ENCODE data around the gene COG8. TPM values are rescaled to one million over a fixed set of nuclear protein-coding genes. Genes with fewer than 3 reads are reported as not detected.

Gene COG8
- total RNA-seq, 4 donors from 2014 or later, result 29.5 to 52.0 (median 48.3) TPM

DNA sequence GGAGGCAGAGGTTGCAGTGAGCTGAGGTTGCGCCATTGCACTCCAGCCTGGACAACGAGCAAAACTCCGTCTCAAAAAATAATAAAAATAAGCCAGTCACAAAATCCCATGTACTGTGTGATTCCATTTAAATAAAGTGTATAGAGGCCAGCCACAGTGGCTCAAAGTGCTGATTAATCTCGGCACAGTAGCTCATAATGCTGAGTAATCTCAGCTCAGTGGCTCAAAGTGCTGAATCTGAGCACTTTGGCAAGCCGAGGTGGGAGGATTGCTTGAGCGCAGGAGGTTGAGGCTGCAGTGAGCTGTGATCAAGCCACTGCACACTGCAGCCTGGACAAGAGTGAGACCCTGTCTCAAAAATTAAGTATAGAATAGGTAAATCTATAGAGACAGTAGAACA is 7.3 kb upstream of the COG8 start:
- no peak for DNase-seq
- no peak overlapping the region for H3K4me3 ChIP-seq
- intact Hi-C loops (cut with DNase I; ENCODE audit: low total_unique reads) (no loop called here), in situ Hi-C loops (cut with MboI; ENCODE audit: low pct_ligation_motif_present in 1 of 4, low pct_unique_long_range_greater_than_20kb in 1 of 4, low sequenced_read_pairs in 3 of 4) (no loop called here)
- peaks cover 0 to 6% (median under 1%) of the 10 kb centered on the region in 4 donors for H3K36me3 ChIP-seq
- H3K27me3 ChIP-seq, result no peaks in the 10 kb centered on the region
- TF ChIP-seq POLR2A (IDR thresholded peaks at IDR 0.05), result no peak
- TF ChIP-seq, protein P1, sequence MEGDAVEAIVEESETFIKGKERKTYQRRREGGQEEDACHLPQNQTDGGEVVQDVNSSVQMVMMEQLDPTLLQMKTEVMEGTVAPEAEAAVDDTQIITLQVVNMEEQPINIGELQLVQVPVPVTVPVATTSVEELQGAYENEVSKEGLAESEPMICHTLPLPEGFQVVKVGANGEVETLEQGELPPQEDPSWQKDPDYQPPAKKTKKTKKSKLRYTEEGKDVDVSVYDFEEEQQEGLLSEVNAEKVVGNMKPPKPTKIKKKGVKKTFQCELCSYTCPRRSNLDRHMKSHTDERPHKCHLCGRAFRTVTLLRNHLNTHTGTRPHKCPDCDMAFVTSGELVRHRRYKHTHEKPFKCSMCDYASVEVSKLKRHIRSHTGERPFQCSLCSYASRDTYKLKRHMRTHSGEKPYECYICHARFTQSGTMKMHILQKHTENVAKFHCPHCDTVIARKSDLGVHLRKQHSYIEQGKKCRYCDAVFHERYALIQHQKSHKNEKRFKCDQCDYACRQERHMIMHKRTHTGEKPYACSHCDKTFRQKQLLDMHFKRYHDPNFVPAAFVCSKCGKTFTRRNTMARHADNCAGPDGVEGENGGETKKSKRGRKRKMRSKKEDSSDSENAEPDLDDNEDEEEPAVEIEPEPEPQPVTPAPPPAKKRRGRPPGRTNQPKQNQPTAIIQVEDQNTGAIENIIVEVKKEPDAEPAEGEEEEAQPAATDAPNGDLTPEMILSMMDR (IDR thresholded peaks at IDR 0.05), result no peak
- no peak for TF ChIP-seq EP300 (IDR thresholded peaks at IDR 0.05; ENCODE audit: low read depth)
- no peak for TF ChIP-seq POLR2AphosphoS5 (IDR thresholded peaks at IDR 0.05)
- no peaks in the 10 kb centered on the region for H3K9me3 ChIP-seq
- peaks cover 0 to 5% (median 2%) of the 10 kb centered on the region in 4 donors for H3K4me1 ChIP-seq
- WGBS, 2 donors (ENCODE audit: low coverage in 1 of 2), result 92% methylated on average over 6 of the region's 6 CpGs; no CpG with 5 or more reads in 1 of the 2 donors
- H3K27ac ChIP-seq, result no peak overlapping the region

DNA sequence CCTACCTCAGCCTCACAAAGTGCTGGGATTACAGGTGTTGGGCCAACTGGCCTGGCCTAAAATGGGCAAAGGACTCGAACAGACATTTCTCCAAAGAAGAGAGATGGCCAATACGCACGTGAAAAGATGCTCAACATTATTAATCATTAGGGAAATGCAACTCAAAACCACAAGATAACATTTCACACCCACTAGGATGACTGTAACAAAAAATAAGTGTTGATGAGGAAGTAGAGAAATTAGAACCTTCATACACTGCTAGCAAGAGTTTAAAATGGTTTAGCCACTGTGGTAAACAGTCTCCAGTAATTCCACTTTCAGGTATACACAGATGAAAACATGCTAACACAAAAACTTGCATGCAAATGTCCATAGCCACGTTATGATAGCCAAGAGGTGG is 6.6 kb upstream of the COG8 start:
- Histone ChIP-seq H3K27me3 (no peaks in the 10 kb centered on the region), H3K4me1 (peaks cover 2 to 3% (median 2%) of the 10 kb centered on the region in 4 donors), H3K27ac (no peak overlapping the region), H3K9me3 (no peaks in the 10 kb centered on the region), H3K4me3 (no peak overlapping the region), H3K36me3 (peaks cover 0 to 10% (median under 1%) of the 10 kb centered on the region in 4 donors)
- no peak for TF ChIP-seq EP300 (IDR thresholded peaks at IDR 0.05; ENCODE audit: low read depth)
- TF ChIP-seq, protein P1 (IDR thresholded peaks at IDR 0.05), result no peak
- no peak for TF ChIP-seq POLR2AphosphoS5 (IDR thresholded peaks at IDR 0.05)
- TF ChIP-seq POLR2A (IDR thresholded peaks at IDR 0.05), result no peak
- intact Hi-C loops (cut with DNase I; ENCODE audit: low total_unique reads) (no loop called here), in situ Hi-C loops (cut with MboI; ENCODE audit: low pct_ligation_motif_present in 1 of 4, low pct_unique_long_range_greater_than_20kb in 1 of 4, low sequenced_read_pairs in 3 of 4) (no loop called here)
- WGBS, 2 donors (ENCODE audit: low coverage in 1 of 2), result 70% methylated on average over 4 of the region's 4 CpGs
- DNase-seq, result no peak

DNA sequence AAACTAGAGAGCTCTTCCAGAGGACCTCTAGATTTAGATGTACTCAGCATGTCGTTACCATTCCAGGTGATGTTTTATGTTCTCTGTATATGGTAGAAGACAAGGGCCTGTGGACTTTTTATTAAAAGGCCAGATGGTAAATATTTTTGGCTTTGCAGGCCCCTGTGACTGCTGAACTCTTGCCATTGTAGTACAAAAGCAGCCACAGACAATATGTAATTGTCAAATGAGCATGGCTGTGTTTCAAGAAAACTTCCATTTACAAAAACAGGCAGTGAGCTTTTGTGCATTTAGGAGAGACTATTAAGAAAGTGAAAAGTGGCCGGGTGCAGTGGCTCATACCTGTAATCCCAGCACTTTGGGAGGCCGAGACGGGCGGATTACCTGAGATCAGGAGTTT is 4.8 kb upstream of the COG8 start:
- TF ChIP-seq POLR2A (IDR thresholded peaks at IDR 0.05), result no peak
- TF ChIP-seq POLR2AphosphoS5 (IDR thresholded peaks at IDR 0.05), result no peak
- TF ChIP-seq, protein P1 (IDR thresholded peaks at IDR 0.05), result no peak
- no peak for TF ChIP-seq EP300 (IDR thresholded peaks at IDR 0.05; ENCODE audit: low read depth)

DNA sequence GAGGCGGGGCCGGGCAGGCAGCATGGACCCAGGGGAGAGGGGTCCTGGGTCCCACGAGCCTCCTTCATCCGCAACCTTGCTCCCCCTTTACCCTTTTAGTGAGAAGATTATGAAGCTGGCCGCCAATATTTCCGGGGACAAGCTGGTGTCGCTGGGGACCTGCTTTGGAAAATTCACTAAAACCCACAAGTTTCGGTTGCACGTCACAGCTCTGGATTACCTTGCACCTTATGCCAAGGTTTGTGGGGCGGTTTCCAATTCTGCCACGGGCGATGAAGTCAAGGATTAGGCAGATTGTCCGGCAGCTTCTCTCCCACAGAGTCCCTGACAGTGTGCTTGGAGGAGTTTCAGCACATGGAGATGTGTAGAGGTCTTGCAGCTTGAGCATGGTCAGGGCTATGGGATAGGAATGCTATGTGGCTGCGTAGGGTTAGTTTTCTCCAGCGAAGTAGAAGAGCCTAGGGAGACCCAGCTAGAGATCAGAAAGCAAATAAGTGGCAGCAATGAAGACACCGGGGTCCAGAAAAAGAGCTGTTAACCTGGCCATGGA is 806 bp upstream of the COG8 start:
- intact Hi-C loops (cut with DNase I; ENCODE audit: low total_unique reads), result no loop called here
- no peak for TF ChIP-seq POLR2AphosphoS5 (IDR thresholded peaks at IDR 0.05)
- TF ChIP-seq EP300 (IDR thresholded peaks at IDR 0.05; ENCODE audit: low read depth), result no peak
- TF ChIP-seq POLR2A (IDR thresholded peaks at IDR 0.05), result no peak
- TF ChIP-seq, protein P1 (IDR thresholded peaks at IDR 0.05), result no peak
- Histone ChIP-seq H3K36me3 (peaks cover 0 to 13% (median 5%) of the 10 kb centered on the region in 4 donors), H3K27me3 (no peaks in the 10 kb centered on the region), H3K4me3 (peak overlapping the region; percentile 63 to 91 (median 75)), H3K9me3 (no peaks in the 10 kb centered on the region), H3K27ac (peak overlapping the region; percentile 89 to 95 (median 92)), H3K4me1 (peaks cover 17 to 28% (median 21%) of the 10 kb centered on the region in 4 donors)
- in situ Hi-C loops (cut with MboI; ENCODE audit: low pct_ligation_motif_present in 1 of 4, low pct_unique_long_range_greater_than_20kb in 1 of 4, low sequenced_read_pairs in 3 of 4), result no loop called here
- no peak for DNase-seq
- 6 to 13% methylated on average over 5 to 16 of the region's 16 CpGs for WGBS, 2 donors (ENCODE audit: low coverage in 1 of 2)

More for the DNA sequence above, 4.8 kb upstream of the COG8 start:
- H3K27ac ChIP-seq, result no peak overlapping the region
- H3K9me3 ChIP-seq, result no peaks in the 10 kb centered on the region
- 90 to 100% methylated on average over 1 to 5 of the region's 5 CpGs for WGBS, 2 donors (ENCODE audit: low coverage in 1 of 2)
- H3K4me1 ChIP-seq, result peaks cover 9 to 13% (median 10%) of the 10 kb centered on the region in 4 donors
- no peaks in the 10 kb centered on the region for H3K27me3 ChIP-seq
- H3K36me3 ChIP-seq, result peaks cover 0 to 10% (median under 1%) of the 10 kb centered on the region in 4 donors
- intact Hi-C loops (cut with DNase I; ENCODE audit: low total_unique reads), result no loop called here
- H3K4me3 ChIP-seq, result no peak overlapping the region
- in situ Hi-C loops (cut with MboI; ENCODE audit: low pct_ligation_motif_present in 1 of 4, low pct_unique_long_range_greater_than_20kb in 1 of 4, low sequenced_read_pairs in 3 of 4), result no loop called here
- no peak for DNase-seq

All from transverse colon (tissue), 4 donors.